GM23338 (cell line): Measurements from ENCODE around the gene ARL6IP4. TPM values are rescaled to one million over a fixed set of nuclear protein-coding genes. Genes with fewer than 3 reads are reported as not detected.

Experiments
- ATAC-seq: fragments of 200-7000 bp; cut with Tn5 transposase; 3 replicates; pipeline ENCODE4 v1.9.1; 2020
- DNase-seq: peaks from one replicate; pipeline ENCODE4 v3.0.0-alpha.2; 2015; ENCODE audit warnings: low spot score
- H2AFZ ChIP-seq: fragments of 200-600 bp; sonication (generic); 2 replicates; pipeline ENCODE4 v1.8.0; 2016; ENCODE audit warnings: antibody characterized with exemption, mild to moderate bottlenecking, moderate library complexity
- H3F3A ChIP-seq: fragments of 200-600 bp; sonication (generic); replicated peaks from 2 replicates; pipeline ENCODE4 v1.8.0; 2017; ENCODE audit warnings: antibody characterized with exemption, mixed run types, low read depth
- H3K27ac ChIP-seq: fragments of 200-600 bp; sonication (generic); 2 replicates; pipeline ENCODE4 v1.6.1; 2016; ENCODE audit warnings: low read depth
- H3K27me3 ChIP-seq: fragments of 200-600 bp; sonication (generic); 2 replicates; pipeline ENCODE4 v1.8.0; 2016; ENCODE audit warnings: mild to moderate bottlenecking, mixed run types, moderate library complexity; ENCODE audit not compliant: insufficient read depth
- H3K36me3 ChIP-seq: fragments of 200-600 bp; sonication (generic); 2 replicates; pipeline ENCODE4 v1.8.0; 2016; ENCODE audit warnings: mild to moderate bottlenecking; ENCODE audit not compliant: insufficient read depth
- H3K4me1 ChIP-seq: fragments of 200-600 bp; sonication (generic); 2 replicates; pipeline ENCODE4 v1.8.0; 2016; ENCODE audit warnings: mild to moderate bottlenecking, moderate library complexity; ENCODE audit not compliant: insufficient read depth
- H3K4me2 ChIP-seq: fragments of 200-600 bp; sonication (generic); 2 replicates; pipeline ENCODE4 v1.7.1; 2017; ENCODE audit warnings: mixed run types
- H3K4me3 ChIP-seq: fragments of 200-600 bp; sonication (generic); 2 replicates; pipeline ENCODE4 v1.6.1; 2016; ENCODE audit warnings: mixed run types
- H3K79me2 ChIP-seq: fragments of 200-600 bp; sonication (generic); replicated peaks from 2 replicates; pipeline ENCODE4 v1.8.0; 2017; ENCODE audit warnings: mild to moderate bottlenecking; ENCODE audit not compliant: insufficient read depth
- H3K9me2 ChIP-seq: fragments of 200-600 bp; sonication (generic); 2 replicates; pipeline ENCODE4 v1.8.0; 2017; ENCODE audit not compliant: insufficient read depth
- H4K20me1 ChIP-seq: fragments of 200-600 bp; sonication (generic); replicated peaks from 2 replicates; pipeline ENCODE4 v1.8.0; 2017; ENCODE audit warnings: mild to moderate bottlenecking; ENCODE audit not compliant: insufficient read depth
- H3K27ac Mint-ChIP-seq: 2 replicates; pipeline ENCODE4 v1.8.0; 2020; ENCODE audit warnings: inconsistent platforms, mild to moderate bottlenecking, moderate library complexity, mixed read lengths
- H3K27me3 Mint-ChIP-seq: 3 replicates; pipeline ENCODE4 v1.8.0; 2022; ENCODE audit warnings: low read depth, mild to moderate bottlenecking, moderate library complexity, mixed read lengths, inconsistent platforms; ENCODE audit not compliant: insufficient read depth, poor library complexity
- H3K36me3 Mint-ChIP-seq: 3 replicates; pipeline ENCODE4 v1.8.0; 2021; ENCODE audit warnings: low read depth, mild to moderate bottlenecking, inconsistent platforms, moderate library complexity, mixed read lengths
- H3K4me1 Mint-ChIP-seq: 3 replicates; pipeline ENCODE4 v1.8.0; 2020; ENCODE audit warnings: mild to moderate bottlenecking, inconsistent platforms, mixed read lengths
- H3K4me3 Mint-ChIP-seq: 3 replicates; pipeline ENCODE4 v1.8.0; 2021; ENCODE audit warnings: moderate library complexity, mild to moderate bottlenecking, inconsistent platforms, mixed read lengths
- H3K9me3 Mint-ChIP-seq: 3 replicates; pipeline ENCODE4 v1.8.0; 2020; ENCODE audit warnings: moderate library complexity, mild to moderate bottlenecking, inconsistent platforms, mixed read lengths
- CREB1 ChIP-seq: fragments of 250-450 bp; sonication (Bioruptor Pico); IDR thresholded peaks from 2 replicates; pipeline ENCODE4 v1.5.0; 2020; ENCODE audit warnings: low read depth, mild to moderate bottlenecking, moderate library complexity
- CTCF ChIP-seq, 2 experiments: fragments of 200-600 bp in 1 of 2; sonication (generic) in 1 of 2; conservative IDR thresholded peaks; 2 replicates each; pipeline versions ENCODE4 v1.5.1 to v1.6.1; 2016 to 2017; ENCODE audit warnings: antibody characterized with exemption in 2 of 2, low read depth in 2 of 2, mild to moderate bottlenecking in 2 of 2, moderate library complexity in 1 of 2
- ETS1 ChIP-seq: IDR thresholded peaks from 2 replicates; pipeline ENCODE4 v1.6.1; 2016; ENCODE audit warnings: antibody characterized with exemption
- EZH2 ChIP-seq: fragments of 200-600 bp; sonication (generic); IDR thresholded peaks from one replicate; pipeline ENCODE4 v1.8.0; 2017; ENCODE audit warnings: antibody characterized with exemption, mild to moderate bottlenecking, low read depth; ENCODE audit not compliant: unreplicated experiment
- JUNB ChIP-seq: IDR thresholded peaks from one replicate; pipeline ENCODE4 v1.6.1; 2016; ENCODE audit warnings: antibody characterized with exemption; ENCODE audit not compliant: unreplicated experiment
- NANOG ChIP-seq: IDR thresholded peaks from 2 replicates; pipeline ENCODE4 v1.6.1; 2016; ENCODE audit warnings: antibody characterized with exemption, borderline replicate concordance
- ZNF114 ChIP-seq: fragments of 250-450 bp; sonication (Bioruptor Pico); IDR thresholded peaks from 2 replicates; pipeline ENCODE4 v1.5.0; 2020; ENCODE audit warnings: mild to moderate bottlenecking, moderate library complexity
- ZNF331 ChIP-seq: fragments of 250-450 bp; sonication (Bioruptor Pico); IDR thresholded peaks from 2 replicates; pipeline ENCODE4 v1.5.0; 2020; ENCODE audit warnings: low read depth, mild to moderate bottlenecking, moderate library complexity
- polyA plus RNA-seq: library from polyadenylated mRNA; unstranded; fragments of >200 nt; fragmentation: Nextera tagmentation; extraction: Ambion mirVana; gene quantifications from 2 replicates; pipeline ENCODE4 v1.2.1, GENCODE V29; 2016
- total RNA-seq: library from RNA; depleted of rRNA; stranded (reverse); fragments of >200 nt; shearing (Covaris generic); gene quantifications from 2 replicates; pipeline ENCODE4 v1.2.3, GENCODE V29; 2014
- TF ChIP-seq, protein P1 (sequence below): fragments of 250-450 bp; sonication (Bioruptor Pico); IDR thresholded peaks from 2 replicates; pipeline ENCODE4 v1.5.0; 2020; ENCODE audit warnings: mild to moderate bottlenecking, moderate library complexity

The ARL6IP4 gene
- total and polyA plus RNA-seq, 2 experiments from 2014 or later: 85.5 to 169 TPM

- Histone ChIP-seq H3K79me2 (peaks cover 23% of the 10 kb centered on the region; the same call in 1 of the 2 replicates), H3F3A (no peaks in the 10 kb centered on the region), H3K36me3 (no peaks in the 10 kb centered on the region; the same call in 1 of the 2 replicates), H2AFZ (no peak overlapping the region), H3K27me3 (no peaks in the 10 kb centered on the region), H3K27ac (no peak overlapping the region), H3K4me3 (no peak overlapping the region), H3K9me2 (no peaks in the 10 kb centered on the region), H3K4me1 (peaks cover 18% of the 10 kb centered on the region; the same call in 1 of the 2 replicates), H3K4me2 (no peak overlapping the region), H4K20me1 (no peaks in the 10 kb centered on the region; the same call in 1 of the 2 replicates)
- DNase-seq: no peak
- TF ChIP-seq ZNF331 (CRISPR knock-in tag) (no peak), CREB1 (CRISPR knock-in tag) (no peak), JUNB (no peak), ETS1 (no peak), NANOG (no peak), EZH2 (no peak), ZNF114 (CRISPR knock-in tag) (no peak), CTCF (conservative IDR thresholded peaks at IDR 0.05; ENCODE audit: low read depth in 2 of 2) (no peak)
- TF ChIP-seq, protein P1, sequence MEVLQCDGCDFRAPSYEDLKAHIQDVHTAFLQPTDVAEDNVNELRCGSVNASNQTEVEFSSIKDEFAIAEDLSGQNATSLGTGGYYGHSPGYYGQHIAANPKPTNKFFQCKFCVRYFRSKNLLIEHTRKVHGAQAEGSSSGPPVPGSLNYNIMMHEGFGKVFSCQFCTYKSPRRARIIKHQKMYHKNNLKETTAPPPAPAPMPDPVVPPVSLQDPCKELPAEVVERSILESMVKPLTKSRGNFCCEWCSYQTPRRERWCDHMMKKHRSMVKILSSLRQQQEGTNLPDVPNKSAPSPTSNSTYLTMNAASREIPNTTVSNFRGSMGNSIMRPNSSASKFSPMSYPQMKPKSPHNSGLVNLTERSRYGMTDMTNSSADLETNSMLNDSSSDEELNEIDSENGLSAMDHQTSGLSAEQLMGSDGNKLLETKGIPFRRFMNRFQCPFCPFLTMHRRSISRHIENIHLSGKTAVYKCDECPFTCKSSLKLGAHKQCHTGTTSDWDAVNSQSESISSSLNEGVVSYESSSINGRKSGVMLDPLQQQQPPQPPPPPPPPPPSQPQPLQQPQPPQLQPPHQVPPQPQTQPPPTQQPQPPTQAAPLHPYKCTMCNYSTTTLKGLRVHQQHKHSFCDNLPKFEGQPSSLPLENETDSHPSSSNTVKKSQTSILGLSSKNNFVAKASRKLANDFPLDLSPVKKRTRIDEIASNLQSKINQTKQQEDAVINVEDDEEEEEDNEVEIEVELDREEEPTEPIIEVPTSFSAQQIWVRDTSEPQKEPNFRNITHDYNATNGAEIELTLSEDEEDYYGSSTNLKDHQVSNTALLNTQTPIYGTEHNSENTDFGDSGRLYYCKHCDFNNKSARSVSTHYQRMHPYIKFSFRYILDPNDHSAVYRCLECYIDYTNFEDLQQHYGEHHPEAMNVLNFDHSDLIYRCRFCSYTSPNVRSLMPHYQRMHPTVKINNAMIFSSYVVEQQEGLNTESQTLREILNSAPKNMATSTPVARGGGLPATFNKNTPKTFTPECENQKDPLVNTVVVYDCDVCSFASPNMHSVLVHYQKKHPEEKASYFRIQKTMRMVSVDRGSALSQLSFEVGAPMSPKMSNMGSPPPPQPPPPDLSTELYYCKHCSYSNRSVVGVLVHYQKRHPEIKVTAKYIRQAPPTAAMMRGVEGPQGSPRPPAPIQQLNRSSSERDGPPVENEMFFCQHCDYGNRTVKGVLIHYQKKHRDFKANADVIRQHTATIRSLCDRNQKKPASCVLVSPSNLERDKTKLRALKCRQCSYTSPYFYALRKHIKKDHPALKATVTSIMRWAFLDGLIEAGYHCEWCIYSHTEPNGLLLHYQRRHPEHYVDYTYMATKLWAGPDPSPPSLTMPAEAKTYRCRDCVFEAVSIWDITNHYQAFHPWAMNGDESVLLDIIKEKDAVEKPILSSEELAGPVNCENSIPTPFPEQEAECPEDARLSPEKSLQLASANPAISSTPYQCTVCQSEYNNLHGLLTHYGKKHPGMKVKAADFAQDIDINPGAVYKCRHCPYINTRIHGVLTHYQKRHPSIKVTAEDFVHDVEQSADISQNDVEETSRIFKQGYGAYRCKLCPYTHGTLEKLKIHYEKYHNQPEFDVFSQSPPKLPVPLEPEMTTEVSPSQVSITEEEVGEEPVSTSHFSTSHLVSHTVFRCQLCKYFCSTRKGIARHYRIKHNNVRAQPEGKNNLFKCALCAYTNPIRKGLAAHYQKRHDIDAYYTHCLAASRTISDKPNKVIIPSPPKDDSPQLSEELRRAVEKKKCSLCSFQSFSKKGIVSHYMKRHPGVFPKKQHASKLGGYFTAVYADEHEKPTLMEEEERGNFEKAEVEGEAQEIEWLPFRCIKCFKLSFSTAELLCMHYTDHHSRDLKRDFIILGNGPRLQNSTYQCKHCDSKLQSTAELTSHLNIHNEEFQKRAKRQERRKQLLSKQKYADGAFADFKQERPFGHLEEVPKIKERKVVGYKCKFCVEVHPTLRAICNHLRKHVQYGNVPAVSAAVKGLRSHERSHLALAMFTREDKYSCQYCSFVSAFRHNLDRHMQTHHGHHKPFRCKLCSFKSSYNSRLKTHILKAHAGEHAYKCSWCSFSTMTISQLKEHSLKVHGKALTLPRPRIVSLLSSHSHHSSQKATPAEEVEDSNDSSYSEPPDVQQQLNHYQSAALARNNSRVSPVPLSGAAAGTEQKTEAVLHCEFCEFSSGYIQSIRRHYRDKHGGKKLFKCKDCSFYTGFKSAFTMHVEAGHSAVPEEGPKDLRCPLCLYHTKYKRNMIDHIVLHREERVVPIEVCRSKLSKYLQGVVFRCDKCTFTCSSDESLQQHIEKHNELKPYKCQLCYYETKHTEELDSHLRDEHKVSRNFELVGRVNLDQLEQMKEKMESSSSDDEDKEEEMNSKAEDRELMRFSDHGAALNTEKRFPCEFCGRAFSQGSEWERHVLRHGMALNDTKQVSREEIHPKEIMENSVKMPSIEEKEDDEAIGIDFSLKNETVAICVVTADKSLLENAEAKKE (CRISPR knock-in tag): no peak
- ATAC-seq: no peak
- Mint-ChIP-seq H3K9me3 (no peaks in the 10 kb centered on the region), H3K36me3 (no peaks in the 10 kb centered on the region; the same call in 2 of the 3 replicates), H3K27me3 (peaks cover 32% of the 10 kb centered on the region), H3K4me1 (peaks cover 16% of the 10 kb centered on the region), H3K27ac (no peak overlapping the region), H3K4me3 (peak overlapping the region; percentile 21; the same call in 1 of the 3 replicates)
Observed at GRCh38 chr12:122978507-122978955, 1.9 kb upstream of the ARL6IP4 start.
